COLO668 (cell line): ENCODE data around the gene FCRL3.
"Not testable (repeated sequence)": the region's sequence is repeated elsewhere in the genome, so short reads cannot be mapped to it uniquely, and the experiment has no call there.

Experiments used
- DNase-seq: peaks from one replicate; lab custom pipeline; 2025; ENCODE audit not compliant: unreplicated experiment; lab: John Stamatoyannopoulos, UW

Gene FCRL3

GRCh38 chr1:157700732-157701131 lies at the start of gene FCRL3:
FCRL3 (minus strand) TSS chr1:157700769; CDS start chr1:157700489, 280 bp downstream.
- no peak for DNase-seq

GRCh38 chr1:157748262-157748817 lies 47.8 kb upstream of the FCRL3 start:
- DNase-seq, result no peak

- DNase-seq, result no peak
Observed at GRCh38 chr1:157739229-157739901, 38.8 kb upstream of the FCRL3 start.

GRCh38 chr1:157735991-157736390 lies 35.4 kb upstream of the FCRL3 start:
- not testable (repeated sequence) for DNase-seq

- DNase-seq, result no peak
Observed at GRCh38 chr1:157734321-157734720, 33.8 kb upstream of the FCRL3 start.

- DNase-seq, result no peak
Observed at GRCh38 chr1:157732755-157733154, 32.2 kb upstream of the FCRL3 start.

GRCh38 chr1:157725221-157725577 lies 24.6 kb upstream of the FCRL3 start:
- no peak for DNase-seq

GRCh38 chr1:157724537-157725220 lies 24.1 kb upstream of the FCRL3 start:
- DNase-seq, result no peak

- DNase-seq, result no peak
Observed at GRCh38 chr1:157723157-157723556, 22.6 kb upstream of the FCRL3 start.

GRCh38 chr1:157721985-157722384 lies 21.4 kb upstream of the FCRL3 start:
- no peak for DNase-seq

- no peak for DNase-seq
Observed at GRCh38 chr1:157715736-157716135, 15.2 kb upstream of the FCRL3 start.

- no peak for DNase-seq
Observed at GRCh38 chr1:157711802-157712201, 11.2 kb upstream of the FCRL3 start.

GRCh38 chr1:157704878-157705277 lies 4.3 kb upstream of the FCRL3 start:
- no peak for DNase-seq

- no peak for DNase-seq
Observed at GRCh38 chr1:157703981-157704380, 3.4 kb upstream of the FCRL3 start.

- no peak for DNase-seq
Observed at GRCh38 chr1:157702308-157702825, 1.8 kb upstream of the FCRL3 start.

GRCh38 chr1:157700305-157700704 lies 264 bp downstream of the FCRL3 start:
- no peak for DNase-seq

- DNase-seq, result no peak
Observed at GRCh38 chr1:157697781-157698569, 2.6 kb downstream of the FCRL3 start.

- no peak for DNase-seq
Observed at GRCh38 chr1:157696966-157697628, 3.5 kb downstream of the FCRL3 start.

- DNase-seq, result no peak
Observed at GRCh38 chr1:157695417-157695816, 5.2 kb downstream of the FCRL3 start.

- DNase-seq, result no peak
Observed at GRCh38 chr1:157691285-157691920, 9.2 kb downstream of the FCRL3 start.
